Dermis blood vessel endothelial cell (primary cell): ENCODE results near the gene SLC25A53. TPM values are rescaled to one million over a fixed set of nuclear protein-coding genes. Genes with fewer than 3 reads are reported as not detected.

Source experiments
- DNase-seq: peaks from one replicate; pipeline ENCODE4 v3.0.0; 2010
- total RNA-seq: library from RNA; depleted of rRNA; stranded (reverse); fragments of >200 nt; gene quantifications from 2 replicates; pipeline ENCODE4 v1.2.3, GENCODE V29; 2014

The SLC25A53 gene, protein sequence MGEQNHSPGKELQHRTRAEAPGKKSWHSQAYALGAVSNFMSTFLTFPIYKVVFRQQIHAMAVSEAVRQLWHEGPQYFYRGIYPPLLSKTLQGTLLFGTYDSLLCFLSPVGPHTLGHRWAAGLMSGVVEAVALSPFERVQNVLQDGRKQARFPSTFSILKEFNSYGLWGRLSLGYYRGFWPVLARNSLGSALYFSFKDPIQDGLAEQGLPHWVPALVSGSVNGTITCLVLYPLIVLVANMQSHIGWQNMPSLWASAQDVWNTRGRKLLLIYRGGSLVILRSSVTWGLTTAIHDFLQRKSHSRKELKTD
- 5.3 and 10.7 TPM in 2 replicates for total RNA-seq

DNA sequence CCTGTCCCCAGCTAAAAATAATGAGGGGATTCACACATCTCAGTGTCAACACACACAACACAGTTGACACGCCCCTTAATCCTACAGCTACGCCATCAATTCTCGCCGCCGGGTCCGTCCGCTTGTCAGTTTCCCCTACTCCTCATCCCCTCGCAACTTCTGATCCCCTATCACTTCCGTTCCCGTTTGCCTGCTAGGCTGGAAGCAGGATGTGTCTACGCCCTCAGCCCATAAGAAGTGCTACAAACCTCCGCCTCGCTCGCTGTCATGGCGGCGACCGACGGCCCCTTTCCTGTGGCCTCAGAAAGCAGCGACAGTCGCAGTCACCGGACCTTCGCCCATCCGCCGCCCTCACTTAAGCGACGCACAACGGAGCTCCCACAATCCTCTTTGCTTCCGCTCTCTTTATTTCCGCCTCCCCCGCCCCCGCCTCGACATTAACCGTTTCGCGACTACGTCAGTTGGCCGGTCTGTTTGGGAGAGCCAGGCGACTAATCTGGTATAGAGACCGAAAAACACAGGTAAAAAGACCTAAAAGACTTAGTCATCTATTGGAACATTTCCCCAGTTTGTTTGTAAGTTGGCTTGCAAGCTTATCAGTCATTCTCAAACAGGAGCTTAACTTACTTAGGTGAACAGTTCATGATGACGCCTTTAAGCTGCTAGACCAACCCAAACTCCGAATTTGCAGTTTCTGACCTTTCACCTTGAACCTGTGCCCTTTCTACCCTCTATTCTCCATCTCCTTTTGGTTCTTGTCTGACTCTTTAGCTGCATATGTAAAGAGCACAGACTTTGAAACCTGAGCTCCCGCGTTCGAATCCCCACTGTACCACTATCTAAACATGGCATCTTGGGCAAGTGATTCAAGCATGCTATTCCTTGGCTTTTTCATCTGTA lies at the start of gene SLC25A53:
TSS of gene SLC25A53 (minus strand) at position 380 of the 900 bp plus-strand sequence. CDS start 51,752 bp downstream, outside the sequence.
- DNase-seq: peak; percentile 84

DNA sequence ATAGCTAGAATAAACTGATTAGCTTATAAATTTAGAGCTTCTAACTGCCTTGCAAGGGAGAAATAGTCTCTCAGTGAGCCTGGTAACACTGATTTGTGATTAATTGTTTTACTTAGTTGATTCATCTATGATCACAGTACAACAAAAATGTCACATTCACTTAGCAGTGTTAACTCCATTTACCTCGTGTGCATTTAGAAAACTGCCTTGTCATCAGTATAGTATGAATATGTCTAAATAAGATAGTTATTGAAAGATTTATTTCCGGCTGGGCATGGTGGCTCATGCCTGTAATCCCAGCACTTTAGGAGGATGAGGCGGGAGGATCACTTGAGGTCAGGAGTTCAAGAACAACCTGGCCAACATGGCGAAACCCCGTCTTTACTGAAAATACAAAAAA lies 48.7 kb upstream of the SLC25A53 start:
- DNase-seq: no peak

DNA sequence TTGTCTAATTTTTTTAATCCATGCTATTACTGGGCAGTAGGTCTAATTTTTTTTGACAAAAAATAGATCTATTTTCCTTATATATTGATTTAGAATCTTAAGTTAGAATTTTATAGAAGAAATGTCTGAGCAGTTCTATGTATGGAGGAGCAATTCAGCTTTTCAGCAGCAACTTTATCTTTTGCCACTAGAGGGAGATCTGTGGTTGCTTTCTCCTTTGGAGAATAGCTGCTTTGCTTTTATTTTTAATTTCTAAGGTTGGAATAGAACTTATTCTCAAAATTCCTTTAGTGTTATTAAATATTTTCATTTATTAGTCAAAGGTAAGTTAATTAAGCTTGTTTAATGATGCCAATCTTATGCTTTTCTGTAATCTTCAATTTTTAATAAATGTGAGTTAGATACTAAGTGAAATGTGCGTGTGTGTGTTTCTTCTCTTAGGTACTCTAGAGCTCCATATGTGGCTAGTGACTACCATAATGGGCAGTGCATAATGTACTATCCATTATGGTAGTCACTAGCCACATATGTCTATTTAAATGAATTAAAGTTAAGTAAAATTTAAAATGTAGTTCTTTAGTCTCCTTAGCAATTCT lies 38.8 kb upstream of the SLC25A53 start:
- peak; percentile 52 for DNase-seq

DNA sequence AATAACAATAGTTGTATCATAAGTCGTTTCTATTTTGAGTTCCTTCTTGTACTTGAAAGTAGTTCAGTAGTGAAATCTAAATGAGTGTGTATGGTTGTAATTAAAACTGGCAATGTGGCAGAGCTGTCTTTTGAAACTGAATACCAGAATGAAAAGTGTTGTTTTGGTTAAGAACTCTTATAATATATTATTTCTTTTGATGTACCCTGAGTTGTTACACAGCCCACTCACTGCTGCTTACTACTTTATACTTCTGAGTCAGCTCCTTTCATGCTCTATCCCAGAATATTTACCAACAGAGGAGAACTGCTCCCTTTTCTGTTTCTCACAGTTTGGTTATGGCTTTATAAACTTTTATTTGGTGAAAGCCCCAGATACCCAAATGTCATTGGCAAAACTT lies 38.2 kb upstream of the SLC25A53 start:
- no peak for DNase-seq

DNA sequence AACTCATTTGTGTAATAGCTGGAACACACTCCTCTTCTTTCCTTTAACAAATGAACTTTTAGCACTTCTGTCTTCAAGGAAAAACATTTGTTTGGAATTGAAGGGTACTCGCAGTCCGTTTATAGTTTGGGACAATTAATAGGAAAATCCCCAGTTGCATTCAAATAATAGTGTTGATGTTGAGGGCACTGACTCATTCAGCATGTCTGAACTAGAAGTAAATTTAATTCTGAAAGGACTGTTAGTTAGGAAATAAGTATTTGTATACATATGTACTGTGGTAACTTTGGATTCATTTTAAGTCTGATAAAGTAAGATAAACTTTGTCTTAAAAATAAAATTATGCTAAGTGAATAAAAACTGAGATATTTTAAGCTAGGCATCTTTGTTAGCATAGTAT lies 36.7 kb upstream of the SLC25A53 start:
- DNase-seq: peak; percentile 3

DNA sequence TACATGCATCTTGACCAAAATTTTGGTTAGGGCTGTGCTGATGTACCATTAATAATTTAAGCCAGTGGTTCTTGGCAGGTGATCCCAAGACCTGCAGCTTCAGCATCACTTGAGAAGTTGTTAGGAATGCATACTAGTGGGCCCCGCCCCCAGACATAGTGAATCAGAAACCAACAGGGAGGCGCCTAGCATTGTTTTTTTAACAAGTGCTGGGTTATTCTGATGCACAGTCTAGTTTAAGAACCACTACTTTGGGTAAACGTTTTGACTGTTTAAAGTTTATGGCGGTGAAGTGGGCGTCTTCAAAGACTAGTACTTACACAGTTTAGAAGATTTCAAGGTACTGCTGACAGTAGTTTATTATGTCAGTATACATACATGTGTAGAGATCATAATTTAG lies 33.0 kb upstream of the SLC25A53 start:
- no peak for DNase-seq

DNA sequence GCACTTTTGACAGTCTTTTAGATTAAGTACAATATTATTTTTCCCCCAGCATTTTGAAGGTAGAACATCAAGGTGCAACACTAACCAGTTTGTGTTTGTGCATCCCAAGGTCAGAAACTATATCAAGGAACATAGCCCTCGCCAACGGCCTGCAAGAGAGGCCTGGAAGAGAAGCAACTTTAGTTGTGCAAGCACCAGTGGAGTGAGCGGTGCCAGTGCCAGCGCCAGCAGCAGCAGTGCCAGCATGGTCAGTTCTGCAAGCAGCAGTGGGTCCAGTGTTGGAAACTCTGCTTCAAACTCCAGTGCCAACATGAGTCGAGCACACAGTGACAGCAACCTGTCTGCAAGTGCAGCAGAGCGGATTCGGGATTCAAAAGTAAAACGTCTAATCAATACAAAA lies 31.1 kb upstream of the SLC25A53 start:
- no peak for DNase-seq

DNA sequence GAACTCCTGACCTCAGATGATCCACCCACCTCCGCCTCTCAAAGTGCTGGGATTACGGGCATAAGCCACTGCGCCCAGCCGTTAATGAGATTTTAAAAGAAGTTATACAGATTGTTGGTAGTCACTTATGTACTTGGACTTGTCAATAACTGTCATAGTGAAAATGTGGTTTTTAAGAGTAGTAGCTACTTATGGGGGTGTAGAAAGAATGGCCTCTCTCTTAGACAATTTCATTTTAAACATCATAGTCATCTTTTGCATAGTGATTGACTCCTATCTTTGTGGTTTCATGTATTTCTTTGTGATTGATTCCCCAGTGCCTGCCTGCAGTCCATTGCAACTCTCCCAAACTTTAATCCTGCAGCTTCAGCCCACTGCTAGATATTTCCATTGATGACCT lies 26.9 kb upstream of the SLC25A53 start:
- DNase-seq: no peak

DNA sequence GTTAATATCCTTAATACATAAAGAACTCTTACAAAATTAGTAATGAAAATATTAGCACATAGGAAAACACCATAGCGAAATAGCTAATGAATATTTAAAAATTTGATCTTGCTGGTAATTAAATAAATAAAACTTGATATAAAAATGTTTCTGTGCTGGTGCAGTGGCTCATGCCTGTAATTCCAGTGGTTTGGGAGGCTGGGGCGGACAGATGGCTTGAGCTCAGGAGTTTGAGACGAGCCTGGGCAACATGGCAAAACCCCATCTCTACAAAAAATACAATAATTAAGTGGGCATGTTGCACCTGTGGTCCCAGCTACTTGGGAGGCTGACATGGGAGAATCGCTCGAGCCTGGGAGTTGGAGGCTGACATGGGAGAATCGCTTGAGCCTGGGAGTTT lies 17.0 kb upstream of the SLC25A53 start:
- DNase-seq: no peak

DNA sequence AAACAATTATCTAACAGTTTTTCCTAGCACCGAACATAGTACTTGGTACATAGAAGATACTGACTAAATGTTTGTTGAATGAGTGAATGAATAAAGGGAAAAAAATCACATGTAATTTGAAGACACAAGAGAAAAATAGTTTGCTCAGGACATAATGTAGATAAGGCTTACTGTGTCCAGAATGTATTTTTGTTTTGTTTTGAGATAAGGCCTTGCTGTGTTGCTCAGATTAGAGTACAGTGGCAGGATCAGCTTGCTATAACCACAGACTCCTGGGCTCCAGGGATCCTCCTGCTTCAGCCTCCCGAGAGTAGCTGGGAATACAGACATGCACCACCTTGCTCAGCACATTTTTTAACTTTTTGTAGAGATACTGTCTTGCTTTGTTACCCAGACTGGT lies 16.0 kb upstream of the SLC25A53 start:
- no peak for DNase-seq

DNA sequence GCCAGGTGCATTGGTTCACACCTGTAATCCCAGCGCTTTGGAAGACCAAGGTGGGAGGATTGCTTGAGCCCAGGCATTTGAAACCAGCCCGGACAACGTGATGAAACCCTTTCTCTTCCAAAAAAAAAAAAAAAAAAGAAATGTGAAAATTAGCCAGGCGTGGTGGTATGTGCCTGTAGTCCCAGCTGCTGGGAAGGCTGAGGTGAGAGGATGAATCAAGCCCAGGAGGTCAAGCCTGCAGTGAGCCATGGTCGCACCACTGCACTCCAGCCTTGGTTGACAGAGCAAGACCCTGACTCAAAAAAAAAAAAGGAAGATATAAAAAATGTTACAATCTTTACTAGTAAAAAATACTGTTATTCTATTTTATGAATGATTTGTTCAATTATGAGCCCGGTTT lies 15.3 kb upstream of the SLC25A53 start:
- no peak for DNase-seq

DNA sequence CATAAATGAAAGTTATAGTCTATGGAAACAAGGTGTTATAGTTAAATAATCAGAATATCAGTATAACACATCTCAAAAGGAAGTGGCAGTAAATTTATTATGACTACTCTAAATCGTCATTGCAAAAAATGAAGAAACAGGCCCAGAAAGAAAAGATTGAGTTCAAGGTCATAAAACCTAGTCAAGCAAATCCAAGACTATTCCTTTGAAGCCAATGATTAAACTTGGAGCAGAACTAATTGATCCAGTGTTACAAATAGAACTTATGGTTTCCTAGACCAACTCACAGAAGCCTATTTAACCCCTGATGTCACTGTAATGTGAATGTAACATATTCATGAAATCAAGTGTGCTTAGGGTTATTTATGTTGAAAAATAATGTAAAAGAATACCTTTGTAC lies 11.3 kb upstream of the SLC25A53 start:
- no peak for DNase-seq

DNA sequence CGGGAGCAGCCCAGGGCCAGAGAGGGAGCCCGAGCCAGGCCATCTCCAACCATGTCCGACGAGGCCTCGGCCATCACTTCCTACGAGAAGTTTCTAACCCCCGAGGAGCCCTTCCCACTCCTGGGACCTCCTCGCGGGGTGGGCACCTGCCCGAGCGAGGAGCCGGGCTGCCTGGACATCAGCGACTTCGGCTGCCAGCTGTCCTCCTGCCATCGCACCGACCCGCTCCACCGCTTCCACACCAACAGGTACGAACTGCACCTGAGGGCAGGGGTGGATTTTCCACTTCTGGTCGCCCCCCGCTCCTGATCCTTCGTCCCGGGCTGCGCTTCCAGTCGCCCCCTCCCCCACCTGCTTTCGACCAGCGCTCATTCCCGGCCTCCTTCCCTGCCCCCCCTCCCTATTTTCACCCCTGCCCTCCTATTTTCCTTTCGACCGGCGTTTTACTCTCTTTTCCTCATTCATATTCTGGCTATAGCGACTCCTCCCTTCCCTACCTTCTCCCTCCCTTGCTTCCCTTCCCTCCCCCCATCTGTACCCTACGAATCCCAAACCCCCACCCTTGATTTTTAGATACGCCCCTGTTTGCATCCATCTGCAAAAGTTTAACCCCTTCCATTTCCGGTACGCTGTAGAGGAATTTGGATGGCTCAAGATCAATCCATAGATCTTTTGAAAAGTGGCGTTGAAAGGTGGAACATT lies 10.1 kb upstream of the SLC25A53 start:
- DNase-seq: peak; percentile 4

DNA sequence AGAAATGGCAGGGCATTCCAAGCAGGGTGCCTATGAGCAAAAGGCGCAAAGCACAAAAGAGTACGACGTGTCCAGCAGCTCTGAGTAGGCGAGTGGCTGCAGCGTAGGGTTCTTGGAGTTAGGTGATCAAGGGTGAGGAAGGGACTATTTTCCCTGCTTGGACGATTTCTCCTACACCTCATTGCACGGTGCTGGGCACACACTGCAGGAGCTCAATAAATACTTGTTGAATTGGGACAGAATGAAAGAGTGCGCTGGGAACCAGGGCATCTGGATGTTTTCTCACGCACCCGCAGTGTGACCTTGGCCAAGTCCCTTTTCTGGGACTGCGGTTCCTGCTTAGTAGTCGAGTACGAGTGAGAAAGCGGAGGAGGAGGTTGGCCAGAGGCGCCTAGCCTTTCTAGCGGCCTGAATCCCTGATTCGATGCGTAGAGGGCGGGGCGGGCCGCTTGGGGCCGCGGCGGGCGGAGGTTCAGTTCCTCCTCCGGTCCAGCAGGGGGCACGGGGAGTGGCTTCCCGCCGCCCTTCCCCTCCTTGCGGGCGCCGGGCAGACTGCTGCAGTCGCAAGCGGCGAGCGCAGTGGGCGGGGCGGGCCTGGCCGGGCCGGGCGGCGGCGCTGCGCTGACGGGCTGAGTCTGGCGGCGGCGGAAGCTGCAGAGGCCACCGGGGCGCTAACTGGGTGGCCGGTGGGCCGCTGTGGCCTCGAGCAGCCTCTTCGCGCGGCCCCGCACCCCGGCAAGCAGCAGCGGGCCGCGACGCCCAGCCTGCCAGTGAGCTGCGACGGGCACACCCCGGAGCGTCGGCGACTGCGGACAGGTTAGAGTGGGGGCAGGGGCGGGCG lies 9.3 kb upstream of the SLC25A53 start, which contains the start of gene FAM199X:
TSS of gene FAM199X (plus strand) at position 560 of the 841 bp plus-strand sequence. CDS start 333 bp downstream, outside the sequence.
- DNase-seq: peak; percentile 87

DNA sequence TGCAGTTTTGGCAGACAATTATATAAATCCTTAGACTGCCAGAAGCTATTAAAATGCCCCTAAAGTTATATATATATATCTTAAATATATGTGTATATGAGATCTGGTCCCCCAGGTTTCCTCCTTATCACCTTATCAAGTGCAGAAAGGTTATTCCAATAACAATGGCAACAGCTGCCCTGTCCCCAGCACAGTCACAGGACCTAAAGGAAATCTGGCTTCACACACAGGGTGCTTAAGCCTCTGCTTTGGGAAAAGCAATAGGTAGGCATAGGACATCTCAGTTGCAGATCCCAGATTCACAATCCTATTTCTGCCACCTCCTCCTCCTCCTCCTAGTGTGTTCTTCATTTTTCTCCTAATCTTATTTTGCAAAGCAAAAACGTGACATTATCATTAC lies 5.8 kb downstream of the SLC25A53 start:
- no peak for DNase-seq

DNA sequence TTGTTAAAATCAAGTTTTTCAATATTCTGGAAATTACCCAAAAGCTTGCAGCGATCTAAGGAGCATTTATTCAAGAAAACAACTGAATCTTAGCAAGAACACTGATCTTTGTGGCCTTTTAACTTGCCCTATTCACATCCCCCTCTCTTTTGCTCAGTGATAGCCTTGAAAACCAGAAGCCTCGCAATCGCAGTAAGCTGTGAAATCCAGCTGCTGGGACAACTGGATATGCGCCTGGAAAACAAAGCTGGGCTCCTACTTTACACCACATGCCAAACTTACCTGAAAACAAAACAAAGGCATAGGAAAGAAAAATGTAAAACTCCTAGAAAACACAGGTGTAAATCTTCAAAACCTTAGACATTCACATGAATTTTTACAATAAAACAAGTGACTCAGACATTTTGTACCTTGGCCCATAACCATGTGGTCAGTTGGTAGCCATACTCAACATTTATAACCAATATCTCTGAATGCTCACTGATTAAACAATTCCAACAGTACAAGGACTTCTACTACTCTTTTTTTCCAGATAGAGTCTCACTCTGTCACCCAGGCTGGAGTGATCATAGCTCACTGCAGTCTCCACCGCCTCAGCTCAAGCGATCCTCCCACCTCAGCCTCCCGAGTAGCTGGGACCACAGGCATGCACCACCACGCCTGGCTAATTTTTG lies 15.6 kb downstream of the SLC25A53 start:
- DNase-seq: no peak

DNA sequence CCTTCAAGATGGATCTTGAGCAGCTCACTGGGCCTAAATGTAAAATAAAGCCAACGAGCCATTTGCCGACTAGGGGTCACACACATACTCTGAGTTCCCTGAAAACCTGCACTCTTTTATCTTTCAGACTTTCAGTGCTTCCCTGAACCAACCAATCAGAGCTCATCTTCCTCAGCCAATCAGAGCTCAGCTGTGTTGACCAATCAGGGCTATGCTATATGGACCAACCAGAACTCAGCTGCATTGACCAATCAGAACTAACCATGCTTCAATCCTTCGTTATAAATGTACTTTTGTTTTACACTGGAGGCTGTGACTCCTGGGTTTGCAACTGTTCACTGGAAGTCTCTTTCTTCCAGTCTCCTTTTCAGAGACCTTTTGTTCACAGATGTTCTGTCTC lies 19.3 kb downstream of the SLC25A53 start:
- DNase-seq: peak; percentile 34

DNA sequence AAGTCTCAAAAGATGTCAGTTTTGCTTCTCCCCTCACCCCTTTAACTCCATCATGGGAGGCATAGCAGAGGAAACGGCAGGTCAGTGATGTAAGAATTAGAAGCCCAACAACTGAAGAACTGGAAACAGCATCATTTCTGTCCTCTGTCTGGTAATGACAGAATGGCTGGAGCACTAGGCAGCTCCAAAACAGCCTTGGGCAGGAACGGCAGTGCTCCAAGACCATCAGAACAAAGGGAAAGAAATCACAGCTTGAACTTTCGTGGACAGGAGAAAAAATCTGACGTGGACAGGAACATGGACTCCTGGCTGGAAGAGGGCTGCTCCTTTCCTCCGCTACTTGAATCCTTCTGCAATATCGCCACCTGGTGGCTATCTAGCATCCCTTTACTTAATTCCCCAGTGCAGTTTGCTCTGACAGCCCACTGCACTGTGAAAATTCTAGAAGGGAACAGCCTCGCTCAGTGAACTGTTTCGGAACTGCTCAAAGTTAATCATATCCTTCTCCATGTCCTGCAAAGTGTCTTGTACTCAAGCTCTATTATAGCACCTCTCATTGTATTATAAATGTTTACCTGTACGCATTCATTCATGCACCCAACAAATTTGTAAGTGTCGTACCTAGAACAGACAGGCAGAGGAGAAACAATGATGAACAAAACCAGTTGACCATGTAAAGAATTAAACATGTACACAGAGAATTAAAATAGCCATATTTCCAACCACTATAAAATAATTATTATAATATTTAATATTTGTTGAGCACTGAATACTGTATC lies 20.4 kb downstream of the SLC25A53 start:
- DNase-seq: peak; percentile 90

DNA sequence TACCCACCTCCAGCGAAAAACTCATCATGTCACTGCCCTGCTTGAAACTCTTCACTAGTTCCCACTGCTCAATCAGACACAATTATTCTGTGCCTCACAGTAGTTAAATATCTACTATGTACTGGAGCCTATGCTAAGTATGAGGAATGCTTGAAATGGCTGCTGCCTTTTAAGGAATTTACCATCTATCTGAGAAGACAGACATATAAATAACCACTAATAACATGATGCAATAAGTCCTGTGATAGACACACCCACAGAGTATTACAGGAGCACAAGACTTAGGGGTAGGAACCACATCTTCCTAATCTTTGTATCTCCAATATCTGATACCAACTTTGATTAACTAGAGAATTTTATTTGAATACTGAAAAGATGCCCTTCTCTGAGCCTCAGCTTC lies 21.1 kb downstream of the SLC25A53 start:
- no peak for DNase-seq

DNA sequence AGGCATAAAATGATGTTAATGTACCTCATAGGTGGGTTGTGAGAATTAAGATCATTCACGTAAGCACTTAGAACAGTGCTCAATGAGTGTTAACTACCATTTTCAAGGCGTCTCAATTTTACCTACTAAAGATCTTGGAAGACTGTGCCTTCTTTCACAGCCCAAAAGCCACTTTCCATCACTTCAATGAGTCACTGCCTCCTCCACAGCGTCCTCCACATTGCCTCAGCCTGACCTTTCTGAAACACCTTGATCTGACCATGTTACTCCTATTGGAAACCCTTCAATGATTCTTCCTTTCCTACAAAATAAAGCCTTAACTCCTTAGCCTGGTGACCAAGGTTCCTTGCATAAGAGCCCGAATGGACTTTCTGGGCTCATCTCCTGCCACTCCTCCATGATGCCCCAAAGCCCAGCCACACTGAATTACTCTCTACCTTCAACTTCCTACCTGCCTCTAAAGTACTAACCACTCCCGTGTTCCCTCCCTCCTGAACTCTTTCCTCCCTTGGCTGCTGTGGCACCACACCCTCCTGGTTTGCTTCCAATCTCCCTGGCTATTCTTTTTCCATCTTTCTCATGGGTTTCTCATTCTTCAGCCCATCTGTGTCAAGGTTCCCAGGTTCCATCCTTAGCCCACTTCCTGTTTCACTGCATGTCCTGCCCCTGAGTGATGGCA lies 22.1 kb downstream of the SLC25A53 start:
- DNase-seq: no peak
